Lower lobe of right lung (tissue), 2 donors: ENCODE data around the gene BTBD16. TPM values are rescaled to one million over a fixed set of nuclear protein-coding genes. Genes with fewer than 3 reads are reported as not detected.

Source experiments
- ATAC-seq, 2 donors: fragments of 200-7000 bp; cut with Tn5 transposase; one replicate each; pipeline ENCODE4 v1.9.1; 2020 to 2022; ENCODE audit warnings: mild to moderate bottlenecking in 2 of 2, moderate library complexity in 2 of 2
- DNase-seq: peaks from one replicate; pipeline ENCODE4 v3.0.0-alpha.2; 2020
- H3K27ac ChIP-seq: fragments of 200-600 bp; one replicate; pipeline ENCODE4 v1.8.0; 2022
- H3K27me3 ChIP-seq: fragments of 200-600 bp; one replicate; pipeline ENCODE4 v1.8.0; 2022; ENCODE audit warnings: low read depth
- H3K36me3 ChIP-seq: fragments of 200-600 bp; one replicate; pipeline ENCODE4 v1.8.0; 2022; ENCODE audit warnings: mild to moderate bottlenecking
- H3K4me1 ChIP-seq: fragments of 200-600 bp; one replicate; pipeline ENCODE4 v1.8.0; 2022
- H3K4me3 ChIP-seq: fragments of 200-600 bp; one replicate; pipeline ENCODE4 v1.8.0; 2022; ENCODE audit warnings: mild to moderate bottlenecking
- H3K9me3 ChIP-seq: fragments of 200-600 bp; one replicate; pipeline ENCODE4 v1.8.0; 2022
- intact Hi-C: fragments of 100-400 bp; cut with DNase I; formaldehyde crosslinking; loops from one replicate; pipeline ENCODE4 v1.11.0; 2022
- total RNA-seq: library from RNA; stranded (reverse); fragmentation: NEBNext Ultra II Directional; extraction: Animal tissue kit (Norgen Biotek cat#: 25700); gene quantifications from one replicate; pipeline ENCODE4 v1.2.1, GENCODE V29; 2021
- TF ChIP-seq, protein P1 (sequence below): fragments of 200-600 bp; IDR thresholded peaks from one replicate; pipeline ENCODE4 v1.8.0; 2022; ENCODE audit warnings: antibody characterized with exemption, mild to moderate bottlenecking
- donor health status: DM: no; HTN: yes; CAD: no; lungs with severe emphysema.

BTBD16 gene
- total RNA-seq, 1 donor from 2014 or later, result 0.62 TPM

DNA sequence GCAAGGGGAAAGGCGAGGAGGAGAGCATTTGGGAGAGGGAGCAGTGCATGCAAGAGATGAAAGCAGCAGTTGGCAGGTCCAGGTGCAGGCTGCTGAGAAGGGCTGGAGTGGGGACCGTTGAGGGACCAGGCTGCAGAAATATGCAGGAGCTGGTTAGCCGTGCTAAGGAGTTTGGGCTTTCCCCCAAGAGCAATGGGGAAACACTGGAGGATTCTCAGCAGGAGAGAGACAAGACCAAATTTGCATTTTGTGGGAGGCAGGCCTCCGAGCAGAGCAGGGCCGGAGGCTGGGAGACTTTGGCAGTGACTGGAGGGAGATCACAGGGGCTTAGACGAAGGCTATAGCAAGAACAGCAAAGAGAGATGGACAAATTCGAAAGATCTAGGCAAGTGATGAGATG, 11.8 kb downstream of the BTBD16 start:
- Histone ChIP-seq H3K4me3 (no peak overlapping the region), H3K36me3 (no peaks in the 10 kb centered on the region), H3K27me3 (no peaks in the 10 kb centered on the region), H3K4me1 (no peaks in the 10 kb centered on the region), H3K27ac (no peak overlapping the region), H3K9me3 (no peaks in the 10 kb centered on the region)
- TF ChIP-seq, protein P1, sequence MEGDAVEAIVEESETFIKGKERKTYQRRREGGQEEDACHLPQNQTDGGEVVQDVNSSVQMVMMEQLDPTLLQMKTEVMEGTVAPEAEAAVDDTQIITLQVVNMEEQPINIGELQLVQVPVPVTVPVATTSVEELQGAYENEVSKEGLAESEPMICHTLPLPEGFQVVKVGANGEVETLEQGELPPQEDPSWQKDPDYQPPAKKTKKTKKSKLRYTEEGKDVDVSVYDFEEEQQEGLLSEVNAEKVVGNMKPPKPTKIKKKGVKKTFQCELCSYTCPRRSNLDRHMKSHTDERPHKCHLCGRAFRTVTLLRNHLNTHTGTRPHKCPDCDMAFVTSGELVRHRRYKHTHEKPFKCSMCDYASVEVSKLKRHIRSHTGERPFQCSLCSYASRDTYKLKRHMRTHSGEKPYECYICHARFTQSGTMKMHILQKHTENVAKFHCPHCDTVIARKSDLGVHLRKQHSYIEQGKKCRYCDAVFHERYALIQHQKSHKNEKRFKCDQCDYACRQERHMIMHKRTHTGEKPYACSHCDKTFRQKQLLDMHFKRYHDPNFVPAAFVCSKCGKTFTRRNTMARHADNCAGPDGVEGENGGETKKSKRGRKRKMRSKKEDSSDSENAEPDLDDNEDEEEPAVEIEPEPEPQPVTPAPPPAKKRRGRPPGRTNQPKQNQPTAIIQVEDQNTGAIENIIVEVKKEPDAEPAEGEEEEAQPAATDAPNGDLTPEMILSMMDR, result no peak
- ATAC-seq (no peak), DNase-seq (no peak)
- intact Hi-C loops, result no loop called here

DNA sequence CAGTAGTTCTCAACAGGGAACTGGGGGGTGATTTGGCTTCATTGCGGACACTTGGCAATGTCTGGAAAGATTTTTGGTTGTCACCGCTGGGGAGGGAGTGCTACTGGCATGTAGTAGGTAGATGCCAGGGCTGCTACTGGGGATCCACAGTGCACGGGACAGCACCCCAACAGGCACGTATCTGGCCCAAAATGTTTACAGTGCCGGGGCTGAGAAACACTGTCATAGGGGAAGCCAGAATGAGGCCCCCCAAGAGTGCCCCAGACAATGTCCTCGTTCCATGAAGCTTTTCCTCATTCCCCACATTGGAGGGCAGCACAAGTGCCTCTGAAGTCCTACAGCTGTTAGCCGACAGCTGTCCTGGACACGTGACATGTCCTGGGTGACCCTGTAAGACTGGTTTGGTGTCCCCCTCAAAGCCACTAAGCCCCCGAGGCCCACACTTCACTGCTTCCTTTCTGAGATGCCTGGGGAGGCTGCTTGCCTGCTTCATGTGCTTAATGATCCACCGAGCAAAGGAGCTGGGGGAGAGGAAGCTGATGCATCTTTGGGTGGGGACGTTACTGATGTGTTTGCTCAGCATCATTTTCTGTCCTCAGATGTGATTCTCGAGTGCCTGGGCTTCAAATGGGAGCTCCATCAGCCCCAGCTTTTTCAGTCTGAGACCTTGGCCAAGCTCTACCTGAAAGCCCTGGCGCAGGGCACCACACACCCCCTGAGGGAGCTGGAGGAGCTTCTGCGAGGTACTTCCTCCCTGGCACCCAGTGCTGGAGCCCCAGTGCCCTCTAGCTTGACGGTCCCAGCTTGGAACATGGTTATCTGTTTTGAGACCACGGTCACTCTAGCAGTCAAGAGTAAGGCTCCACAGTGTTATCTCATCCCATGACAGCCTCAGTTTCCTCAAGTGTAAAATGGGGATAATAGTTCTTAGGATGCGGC, 14.7 kb downstream of the BTBD16 start:
- ATAC-seq, result no peak
- no peaks in the 10 kb centered on the region for H3K4me1 ChIP-seq
- H3K27ac ChIP-seq, result no peak overlapping the region
- no peak overlapping the region for H3K4me3 ChIP-seq
- no peak for DNase-seq
- H3K27me3 ChIP-seq, result no peaks in the 10 kb centered on the region
- no peaks in the 10 kb centered on the region for H3K36me3 ChIP-seq
- intact Hi-C loops, result no loop called here
- H3K9me3 ChIP-seq, result no peaks in the 10 kb centered on the region
- TF ChIP-seq, protein P1, result no peak

DNA sequence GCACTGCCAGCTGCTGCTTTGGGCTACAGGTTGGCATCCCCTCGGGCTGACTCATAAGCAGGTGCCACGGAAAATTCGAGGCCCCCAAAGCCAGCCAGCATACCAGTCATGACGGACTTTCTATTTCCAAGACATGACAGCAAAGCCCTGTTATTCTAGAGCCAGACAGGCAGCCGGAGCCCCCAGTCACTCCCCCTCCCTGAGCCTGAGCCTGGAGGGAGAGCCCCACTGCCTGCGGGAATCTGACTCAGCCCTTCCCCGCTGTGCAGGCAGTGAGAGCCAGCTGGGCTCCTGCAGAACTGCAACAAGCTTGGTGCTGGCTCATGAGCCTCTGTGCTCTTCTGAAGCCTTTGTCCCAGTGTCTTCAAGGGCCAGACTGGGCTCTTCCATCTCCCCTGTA, 15.8 kb downstream of the BTBD16 start:
- Histone ChIP-seq H3K9me3 (no peaks in the 10 kb centered on the region), H3K27ac (no peak overlapping the region), H3K4me3 (no peak overlapping the region), H3K36me3 (no peaks in the 10 kb centered on the region), H3K27me3 (no peaks in the 10 kb centered on the region), H3K4me1 (no peaks in the 10 kb centered on the region)
- intact Hi-C loops, result no loop called here
- peak; percentile 36 to 44 for ATAC-seq
- TF ChIP-seq, protein P1, result no peak
- DNase-seq, result no peak

DNA sequence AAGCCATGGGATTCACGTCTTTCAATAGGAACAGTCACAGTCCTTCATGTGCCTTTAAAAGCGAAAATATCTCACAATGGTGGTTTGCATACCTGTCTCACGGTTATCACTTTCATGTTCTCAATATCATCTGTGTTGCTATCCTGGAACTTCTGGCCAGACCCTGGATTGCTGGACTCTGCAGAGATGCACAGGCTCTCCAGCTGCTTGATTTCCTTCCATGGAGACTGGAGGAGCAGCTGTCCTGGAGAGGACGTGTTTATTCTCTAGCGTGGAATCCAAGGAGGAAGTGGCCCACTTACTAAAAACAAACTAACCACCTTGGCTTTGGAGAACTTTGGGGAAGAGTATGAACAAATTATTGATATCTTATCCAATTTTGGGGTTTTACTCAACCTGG, 16.5 kb downstream of the BTBD16 start:
- H3K36me3 ChIP-seq, result no peaks in the 10 kb centered on the region
- ATAC-seq (no peak), DNase-seq (no peak)
- intact Hi-C loops, result no loop called here
- no peaks in the 10 kb centered on the region for H3K4me1 ChIP-seq
- H3K27me3 ChIP-seq, result no peaks in the 10 kb centered on the region
- no peak overlapping the region for H3K4me3 ChIP-seq
- TF ChIP-seq, protein P1, result no peak
- H3K27ac ChIP-seq, result no peak overlapping the region
- H3K9me3 ChIP-seq, result no peaks in the 10 kb centered on the region

DNA sequence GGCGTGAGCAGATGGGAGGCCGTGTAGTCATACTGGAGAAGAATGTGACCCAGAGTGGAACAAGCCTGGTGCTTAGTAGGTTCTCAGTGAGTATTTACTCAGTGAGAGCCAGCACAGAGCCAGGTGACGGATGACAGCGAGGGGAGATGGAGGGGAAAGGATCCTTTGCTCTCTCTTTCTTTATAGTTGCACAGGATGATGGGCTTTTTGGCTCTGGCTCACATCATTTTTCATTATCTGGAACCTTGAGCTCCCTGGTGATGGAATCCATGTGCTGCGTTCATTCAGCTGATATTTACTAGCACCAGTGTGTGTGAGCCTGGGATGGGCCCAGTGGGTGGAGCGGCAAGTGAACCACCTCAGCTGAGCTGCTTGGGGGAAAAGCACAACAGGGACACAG, 17.2 kb downstream of the BTBD16 start:
- Histone ChIP-seq H3K4me3 (no peak overlapping the region), H3K36me3 (no peaks in the 10 kb centered on the region), H3K9me3 (no peaks in the 10 kb centered on the region), H3K27me3 (no peaks in the 10 kb centered on the region), H3K27ac (no peak overlapping the region), H3K4me1 (no peaks in the 10 kb centered on the region)
- intact Hi-C loops, result no loop called here
- DNase-seq (no peak), ATAC-seq (no peak)
- TF ChIP-seq, protein P1, result no peak
